HepG2 (cell line): ENCODE measurements around the gene TDRD10. TPM values are rescaled to one million over a fixed set of nuclear protein-coding genes. Genes with fewer than 3 reads are reported as not detected.

Source experiments
- ATAC-seq: fragments of 200-7000 bp; cut with Tn5 transposase; 3 replicates; pipeline ENCODE4 v1.9.1; 2020; ENCODE audit warnings: mild to moderate bottlenecking, moderate library complexity
- BruUV-seq: library from RNA; stranded (reverse); fragments of 400-500 nt; replicated peaks from 2 replicates; lab custom pipeline; 2021; lab: Mats Ljungman, UMichigan
- CTCF ChIA-PET: fragments of 300-600 bp; formaldehyde crosslinking; extraction: SDS; loops from one replicate; lab custom pipeline; 2021; ENCODE audit warnings: low total read pairs, inconsistent platforms, low intra/inter-chr PET ratio; lab: Yijun Ruan, JAX
- POLR2A ChIA-PET: fragments of 350-600 bp; sonication (Branson Sonifier 250); formaldehyde crosslinking; loops from one replicate; lab custom pipeline; 2020; ENCODE audit warnings: antibody characterized with exemption, inconsistent platforms; lab: Yijun Ruan, JAX
- DNase-seq: peaks from one replicate; pipeline ENCODE4 v3.0.0-alpha.2; 2015; ENCODE audit warnings: low spot score
- FAIRE-seq: peaks from 3 replicates; lab custom pipeline; 2011; peaks lifted over from hg19 to GRCh38; lab: Jason Lieb, UNC
- H2AFZ ChIP-seq: one replicate; pipeline ENCODE4 v1.6.1; 2011; ENCODE audit warnings: low read length, inconsistent platforms
- H3K27ac ChIP-seq: fragments of 300-600 bp; 3 replicates; pipeline ENCODE4 v1.8.0; 2011; ENCODE audit warnings: mixed run types, mild to moderate bottlenecking, mixed read lengths, low read length, inconsistent platforms; ENCODE audit not compliant: insufficient read depth; ENCODE audit errors: extremely low read length
- H3K27me3 ChIP-seq, 2 experiments: fragments of 200-600 bp in 1 of 2; 2 replicates in 1 of 2; 3 replicates in 1 of 2; pipeline versions ENCODE4 v1.6.0 to v1.8.0; 2011; ENCODE audit warnings: low read length in 2 of 2, mild to moderate bottlenecking in 2 of 2, moderate library complexity in 2 of 2, inconsistent platforms in 1 of 2; ENCODE audit not compliant: insufficient read depth in 2 of 2, control insufficient read depth in 1 of 2
- H3K36me3 ChIP-seq, 2 experiments: fragments of 200-600 bp in 1 of 2; replicated peaks in 1 of 2; 2 replicates in 1 of 2; 3 replicates in 1 of 2; pipeline versions ENCODE4 v1.5.1 to v1.8.0; 2011; ENCODE audit warnings: low read length in 2 of 2, inconsistent platforms in 1 of 2; ENCODE audit not compliant: insufficient read depth in 2 of 2, control insufficient read depth in 1 of 2
- H3K4me1 ChIP-seq: 2 replicates; pipeline ENCODE4 v1.5.1; 2012; ENCODE audit warnings: low read length, inconsistent platforms; ENCODE audit not compliant: insufficient read depth
- H3K4me2 ChIP-seq: 2 replicates; pipeline ENCODE4 v1.6.0; 2011; ENCODE audit warnings: low read depth, low read length, inconsistent platforms
- H3K4me3 ChIP-seq, 3 experiments: fragments of 200-600 bp in 1 of 3; sonication (generic), shearing (Covaris generic) in 1 of 3; replicated peaks in 1 of 3; 2 replicates each; pipeline ENCODE4 v1.5.1; 2011 to 2016; ENCODE audit warnings: low read length in 3 of 3, inconsistent platforms in 2 of 3, low read depth in 2 of 3, mild to moderate bottlenecking in 2 of 3, control low read depth in 1 of 3, mixed read lengths in 1 of 3; ENCODE audit not compliant: insufficient read depth in 1 of 3
- H3K79me2 ChIP-seq: one replicate; pipeline ENCODE4 v1.6.1; 2011; ENCODE audit warnings: low read length, inconsistent platforms; ENCODE audit not compliant: insufficient read depth
- H3K9ac ChIP-seq: 2 replicates; pipeline ENCODE4 v1.6.0; 2011; ENCODE audit warnings: mild to moderate bottlenecking, low read depth, low read length, inconsistent platforms; ENCODE audit not compliant: insufficient read depth
- H3K9me3 ChIP-seq: 2 replicates; pipeline ENCODE4 v1.5.1; 2012; ENCODE audit warnings: mild to moderate bottlenecking, low read length
- H4K20me1 ChIP-seq: 2 replicates; pipeline ENCODE4 v1.6.0; 2011; ENCODE audit warnings: inconsistent platforms, mild to moderate bottlenecking, low read length, moderate library complexity; ENCODE audit not compliant: insufficient read depth
- ATF7 ChIP-seq, 2 experiments: fragments of 450-650 bp in 1 of 2; sonication (generic) in 1 of 2; formaldehyde crosslinking in 1 of 2; IDR thresholded peaks; 2 replicates each; pipeline versions ENCODE4 v1.4.0 to v1.6.1; 2016 to 2020; ENCODE audit warnings: antibody characterized with exemption in 1 of 2, mild to moderate bottlenecking in 1 of 2, missing genetic modification reagents in 1 of 2
- DMAP1 ChIP-seq: IDR thresholded peaks from 2 replicates; pipeline ENCODE4 v1.6.1; 2016
- GABPA ChIP-seq, 2 experiments: IDR thresholded peaks; 2 replicates each; pipeline ENCODE4 v1.6.1; 2011 to 2016; ENCODE audit warnings: low read depth in 2 of 2, low read length in 1 of 2, missing biosample characterization in 1 of 2, missing genetic modification characterization in 1 of 2
- GLI4 ChIP-seq: sonication (generic); formaldehyde crosslinking; IDR thresholded peaks from 2 replicates; pipeline ENCODE4 v1.5.1; 2020; ENCODE audit warnings: missing genetic modification reagents, mild to moderate bottlenecking, moderate library complexity, borderline replicate concordance
- HIVEP1 ChIP-seq: sonication (generic); formaldehyde crosslinking; IDR thresholded peaks from 2 replicates; pipeline ENCODE4 v1.4.0; 2020; ENCODE audit warnings: mild to moderate bottlenecking, missing genetic modification reagents
- HNRNPH1 ChIP-seq: fragments of 200-400 bp; formaldehyde crosslinking; optimal IDR thresholded peaks from 2 replicates; pipeline ENCODE3; 2017; ENCODE audit warnings: mild to moderate bottlenecking, low read depth, low read length
- KAT2B ChIP-seq: fragments of 150-350 bp; IDR thresholded peaks from 2 replicates; pipeline ENCODE4 v1.6.1; 2014; ENCODE audit warnings: low read depth, low read length, borderline replicate concordance
- MAFK ChIP-seq, 2 experiments: IDR thresholded peaks in 1 of 2; conservative IDR thresholded peaks in 1 of 2; 2 replicates each; pipeline ENCODE4 v1.6.1; 2011; ENCODE audit warnings: improper control_type of control experiment in 2 of 2, low read length in 2 of 2
- NR2F6 ChIP-seq, 2 experiments: IDR thresholded peaks; 2 replicates each; pipeline ENCODE4 v1.6.1; 2016; ENCODE audit warnings: antibody characterized with exemption in 1 of 2, mild to moderate bottlenecking in 1 of 2
- PCBP1 ChIP-seq: fragments of 200-400 bp; formaldehyde crosslinking; IDR thresholded peaks from 2 replicates; pipeline ENCODE4 v1.6.1; 2017; ENCODE audit warnings: mild to moderate bottlenecking, low read depth, low read length, borderline replicate concordance
- SP140L ChIP-seq: sonication (generic); formaldehyde crosslinking; IDR thresholded peaks from 2 replicates; pipeline ENCODE4 v1.4.0; 2020; ENCODE audit warnings: missing genetic modification reagents, borderline replicate concordance
- ZBTB38 ChIP-seq: sonication (generic); formaldehyde crosslinking; IDR thresholded peaks from 2 replicates; pipeline ENCODE4 v1.5.1; 2020; ENCODE audit warnings: mild to moderate bottlenecking, missing genetic modification reagents
- ZNF225 ChIP-seq: sonication (generic); formaldehyde crosslinking; IDR thresholded peaks from 2 replicates; pipeline ENCODE4 v1.4.0; 2020; ENCODE audit warnings: mild to moderate bottlenecking, missing genetic modification reagents
- ZNF335 ChIP-seq: sonication (generic); formaldehyde crosslinking; IDR thresholded peaks from 2 replicates; pipeline ENCODE4 v1.4.0; 2020; ENCODE audit warnings: missing genetic modification reagents
- ZNF780A ChIP-seq: sonication (generic); formaldehyde crosslinking; IDR thresholded peaks from 2 replicates; pipeline ENCODE4 v1.8.0; 2022; ENCODE audit warnings: mild to moderate bottlenecking, missing genetic modification reagents, moderate library complexity
- WGBS: methylation state at CpG from one replicate; pipeline ENCODE4 v1.1.6; 2017; ENCODE audit warnings: low lambda C conversion rate; 5-methylcytosine and 5-hydroxymethylcytosine counted together
- in situ Hi-C: cut with HindIII; loops from 2 replicates; pipeline ENCODE4 v1.10.0; 2017; ENCODE audit warnings: low pct_unique_long_range_greater_than_20kb; ENCODE audit not compliant: extremely low pct_ligation_motif_present
- intact Hi-C: fragments of 100-400 bp; cut with micrococcal nuclease; formaldehyde crosslinking; loops from one replicate; pipeline ENCODE4 v1.10.0; 2022; ENCODE audit not compliant: unreplicated experiment
- polyA plus RNA-seq, 8 experiments: library from polyadenylated mRNA; depleted of rRNA in 3 of 8; stranded (reverse) in 7 of 8; unstranded in 1 of 8; fragments of >200 nt; fragmentation: Illumina TruSeq in 4 of 8; extraction: Trizol in 4 of 8; gene quantifications; 2 replicates each; pipeline versions ENCODE4 v1.2.1 to v1.2.3, GENCODE V29; 2011 to 2016; ENCODE audit warnings: low read depth in 4 of 8, missing spikeins in 1 of 8, mixed read lengths in 1 of 8; ENCODE audit not compliant: insufficient read depth in 1 of 8
- total RNA-seq, 5 experiments: library from RNA; depleted of rRNA; stranded (reverse); fragments of >200 nt; fragmentation: Illumina TruSeq; extraction: Trizol; gene quantifications; 2 replicates each; pipeline ENCODE4 v1.2.3, GENCODE V29; 2016; ENCODE audit warnings: low read depth in 1 of 5
- TF ChIP-seq, protein P1 (sequence below): sonication (generic); formaldehyde crosslinking; conservative IDR thresholded peaks from 2 replicates; pipeline ENCODE4 v1.4.0; 2020; ENCODE audit warnings: missing genetic modification reagents

The TDRD10 gene
- total and polyA plus RNA-seq, 2 of the 13 experiments (the other 11 are each of a cell fraction or from before 2014, with no cell fraction given) = not detected

DNA sequence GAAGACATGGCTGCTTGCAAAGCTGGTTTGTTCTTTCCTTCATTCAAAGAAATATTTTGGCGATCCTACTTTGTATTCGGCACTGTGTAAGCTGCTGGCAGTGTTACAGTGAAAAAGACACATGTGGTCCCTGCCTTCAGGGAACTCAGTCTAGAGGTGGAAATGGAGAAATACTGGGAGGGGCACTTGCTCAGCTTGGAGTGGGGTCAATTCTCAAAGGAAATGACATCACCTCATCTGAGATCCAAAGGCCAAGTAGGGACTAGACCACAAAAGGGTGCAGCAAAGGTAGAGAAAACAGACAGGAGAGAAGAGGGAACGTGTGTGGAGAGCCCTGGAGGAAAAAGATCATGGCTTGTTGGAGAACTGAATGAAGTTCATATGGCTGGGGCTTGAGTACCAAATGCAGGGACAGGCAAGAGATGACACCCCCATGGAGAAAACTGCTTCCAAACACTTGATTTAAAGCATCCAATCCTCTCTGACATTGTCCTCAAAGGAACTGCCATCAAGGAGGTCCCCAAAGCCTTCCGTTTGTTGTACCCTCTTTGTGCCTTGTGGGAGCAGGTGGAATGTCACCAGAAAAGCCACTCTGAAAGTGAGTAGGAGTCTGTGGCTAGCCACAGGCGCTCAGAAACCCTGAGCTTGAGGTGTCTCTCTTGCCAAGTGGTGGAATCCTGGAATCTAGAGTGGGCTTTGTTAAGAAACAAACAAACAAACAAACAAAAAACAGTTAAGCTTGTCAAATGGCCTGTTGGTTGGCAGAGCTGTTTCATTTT is 48.3 kb upstream of the TDRD10 start:
- TF ChIP-seq GABPA (IDR thresholded peaks at IDR 0.05; ENCODE audit: low read depth, low read length) = no peak
- TF ChIP-seq GABPA (CRISPR knock-in tag; IDR thresholded peaks at IDR 0.05; ENCODE audit: low read depth) = peak; percentile 53
- TF ChIP-seq ZNF780A (CRISPR knock-in tag) = no peak
- TF ChIP-seq ATF7 (IDR thresholded peaks at IDR 0.05) = peak; percentile 68
- no peak for TF ChIP-seq ATF7 (CRISPR knock-in tag; IDR thresholded peaks at IDR 0.05)
- TF ChIP-seq, all 625 proteins: peak for 2
- no peaks in the 10 kb centered on the region for H3K27me3 ChIP-seq
- ATAC-seq = no peak; the same call in 2 of the 3 replicates
- intact Hi-C loops = no loop called here
- no peaks in the 10 kb centered on the region for H3K79me2 ChIP-seq
- H3K36me3 ChIP-seq = no peaks in the 10 kb centered on the region
- no peak overlapping the region for H2AFZ ChIP-seq
- CTCF ChIA-PET = no interaction called here
- in situ Hi-C loops = no loop called here
- 73% methylated on average over 5 of the region's 5 CpGs for WGBS
- DNase-seq = peak; percentile 37
- no peak overlapping the region for H3K9ac ChIP-seq
- H3K4me1 ChIP-seq = peaks cover 12% of the 10 kb centered on the region
- POLR2A ChIA-PET = interaction anchor here (1.1 kb wide), 1 partner anchor 69 kb away, joined by 3 read pairs; no protein-coding TSS in a partner anchor
- no TSS peak for BruUV-seq
- FAIRE-seq = no peak
- no peak overlapping the region for H3K4me3 ChIP-seq
- no peaks in the 10 kb centered on the region for H4K20me1 ChIP-seq
- H3K4me2 ChIP-seq = 0 out of 2 replicates have a peak overlapping the region, but pooled peaks have one; percentile 19
- H3K27ac ChIP-seq = no peak overlapping the region
- H3K9me3 ChIP-seq = no peaks in the 10 kb centered on the region

DNA sequence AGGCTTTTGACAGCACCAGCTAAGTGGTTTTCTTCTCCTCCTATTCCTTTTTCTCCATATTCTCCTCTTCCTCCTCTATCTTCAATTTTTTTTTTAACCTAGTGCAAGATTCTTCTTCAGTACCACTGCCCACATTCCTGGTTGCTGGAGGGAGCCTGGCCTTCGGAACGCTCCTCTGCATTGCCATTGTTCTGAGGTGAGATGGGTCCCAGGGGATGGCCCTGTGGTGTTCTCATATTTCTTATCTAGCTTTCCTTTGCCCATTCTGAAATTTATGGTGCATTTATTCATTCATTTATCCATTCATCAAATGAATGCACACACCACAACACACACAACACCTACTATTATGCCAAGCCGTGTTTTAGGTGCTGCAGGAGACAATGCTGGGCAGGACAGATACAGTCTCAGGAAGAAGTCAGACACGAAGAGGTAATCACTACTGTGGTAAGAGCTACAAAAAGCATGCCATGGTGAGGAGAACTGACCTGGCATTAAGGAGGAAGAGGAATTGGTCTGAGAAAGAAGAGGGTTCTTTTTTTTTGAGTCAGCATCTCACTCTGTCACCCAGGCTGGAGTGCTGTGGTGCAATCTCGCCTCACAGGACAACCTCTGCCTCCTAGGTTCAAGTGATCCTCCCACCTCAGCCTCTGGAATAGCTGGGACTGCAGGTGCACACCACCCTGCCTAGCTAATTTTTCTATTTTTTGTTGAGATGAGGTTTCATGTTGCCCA is 47.5 kb upstream of the TDRD10 start:
- H3K79me2 ChIP-seq = no peaks in the 10 kb centered on the region
- FAIRE-seq (no peak), DNase-seq (no peak), ATAC-seq (no peak)
- no peaks in the 10 kb centered on the region for H3K36me3 ChIP-seq
- POLR2A ChIA-PET = interaction anchor here (1.1 kb wide), 1 partner anchor 69 kb away, joined by 3 read pairs; no protein-coding TSS in a partner anchor
- intact Hi-C loops (no loop called here), in situ Hi-C loops (no loop called here)
- no peak overlapping the region for H3K4me3 ChIP-seq
- no peak overlapping the region for H3K9ac ChIP-seq
- H3K27ac ChIP-seq = no peak overlapping the region
- no peak overlapping the region for H2AFZ ChIP-seq
- no peaks in the 10 kb centered on the region for H3K9me3 ChIP-seq
- CTCF ChIA-PET = no interaction called here
- no peaks in the 10 kb centered on the region for H3K27me3 ChIP-seq
- WGBS = 94% methylated on average over 5 of the region's 5 CpGs
- BruUV-seq = no TSS peak
- no peak overlapping the region for H3K4me2 ChIP-seq
- peaks cover 12% of the 10 kb centered on the region for H3K4me1 ChIP-seq
- H4K20me1 ChIP-seq = no peaks in the 10 kb centered on the region
- TF ChIP-seq MAFK (conservative IDR thresholded peaks at IDR 0.05 in 1 of 2, IDR thresholded peaks at IDR 0.05 in 1 of 2; ENCODE audit: low read length in 2 of 2) (no peak), HIVEP1 (no peak), DMAP1 (CRISPR knock-in tag) (no peak), GLI4 (CRISPR knock-in tag) (no peak), SP140L (no peak), HNRNPH1 (no peak), KAT2B (no peak), ZNF225 (CRISPR knock-in tag) (no peak), ZBTB38 (CRISPR knock-in tag) (no peak), ZNF335 (no peak), PCBP1 (no peak), NR2F6 (IDR thresholded peaks at IDR 0.05) (no peak), NR2F6 (CRISPR knock-in tag; IDR thresholded peaks at IDR 0.05) (no peak)
- TF ChIP-seq, protein P1, sequence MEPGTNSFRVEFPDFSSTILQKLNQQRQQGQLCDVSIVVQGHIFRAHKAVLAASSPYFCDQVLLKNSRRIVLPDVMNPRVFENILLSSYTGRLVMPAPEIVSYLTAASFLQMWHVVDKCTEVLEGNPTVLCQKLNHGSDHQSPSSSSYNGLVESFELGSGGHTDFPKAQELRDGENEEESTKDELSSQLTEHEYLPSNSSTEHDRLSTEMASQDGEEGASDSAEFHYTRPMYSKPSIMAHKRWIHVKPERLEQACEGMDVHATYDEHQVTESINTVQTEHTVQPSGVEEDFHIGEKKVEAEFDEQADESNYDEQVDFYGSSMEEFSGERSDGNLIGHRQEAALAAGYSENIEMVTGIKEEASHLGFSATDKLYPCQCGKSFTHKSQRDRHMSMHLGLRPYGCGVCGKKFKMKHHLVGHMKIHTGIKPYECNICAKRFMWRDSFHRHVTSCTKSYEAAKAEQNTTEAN = no peak
